Jurkat, Clone E6-1 (cell line): ENCODE results near the gene CIPC.
A peak's percentile ranks its signal among the peaks of the same experiment; 100 is the strongest.

Experiments
- DNase-seq: peaks from one replicate; pipeline ENCODE4 v3.0.0-alpha.2; 2011; ENCODE audit warnings: low read depth, low spot score
- H3K4me3 ChIP-seq: 2 replicates; pipeline ENCODE4 v1.5.1; 2011; ENCODE audit warnings: mild to moderate bottlenecking, low read length, control low read depth, moderate library complexity

Gene CIPC

DNA sequence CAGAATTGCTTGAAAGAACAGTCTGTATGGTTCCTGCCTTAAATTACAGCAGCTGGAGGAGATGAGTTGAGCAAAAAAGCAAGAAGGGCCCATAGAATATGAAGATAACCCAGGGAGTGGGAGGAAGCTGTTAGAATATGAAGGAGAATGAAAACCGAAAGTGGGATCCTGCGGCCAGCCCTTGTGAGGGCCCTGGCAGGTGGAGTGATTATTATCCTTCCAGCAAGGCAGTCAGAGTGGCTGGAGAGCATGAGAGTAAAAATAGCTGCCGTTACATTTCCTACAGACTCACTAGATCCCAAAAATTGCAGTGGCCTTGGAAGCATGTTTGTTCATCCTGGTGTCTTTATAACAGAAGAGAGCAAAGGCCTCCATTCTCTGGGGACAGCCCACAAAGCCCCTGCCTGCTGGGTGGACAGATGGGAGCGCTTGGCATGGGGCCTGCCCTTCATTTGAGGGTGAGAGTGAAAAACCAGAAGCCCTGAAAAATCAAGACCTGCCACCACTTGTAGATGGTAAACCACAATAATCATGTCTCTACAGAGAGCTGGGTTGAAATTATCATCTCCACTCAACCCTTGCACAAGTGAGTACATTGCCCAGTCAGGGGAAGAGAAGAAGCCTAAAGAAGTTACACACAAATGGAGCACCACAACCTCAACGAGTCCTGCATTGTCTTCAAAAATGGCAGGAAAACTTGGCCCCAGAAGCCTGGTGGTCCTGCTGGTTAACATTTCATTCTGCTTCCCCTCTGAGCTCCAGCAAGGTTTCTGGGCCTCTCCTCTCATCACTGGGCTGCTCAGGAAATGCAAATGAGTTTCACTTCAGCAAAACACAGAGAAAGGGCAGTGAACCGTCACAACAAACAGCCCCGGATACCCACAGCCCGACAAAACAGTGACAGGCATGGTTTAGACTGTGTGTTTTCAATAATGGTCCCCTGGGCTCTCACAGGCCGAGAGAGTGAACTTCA lies 23.0 kb downstream of the CIPC start:
- DNase-seq, result no peak
- no peak overlapping the region for H3K4me3 ChIP-seq

- no peak overlapping the region for H3K4me3 ChIP-seq
- no peak for DNase-seq
Measured at GRCh38 chr14:77122526-77123125, 24.6 kb downstream of the CIPC start.

DNA sequence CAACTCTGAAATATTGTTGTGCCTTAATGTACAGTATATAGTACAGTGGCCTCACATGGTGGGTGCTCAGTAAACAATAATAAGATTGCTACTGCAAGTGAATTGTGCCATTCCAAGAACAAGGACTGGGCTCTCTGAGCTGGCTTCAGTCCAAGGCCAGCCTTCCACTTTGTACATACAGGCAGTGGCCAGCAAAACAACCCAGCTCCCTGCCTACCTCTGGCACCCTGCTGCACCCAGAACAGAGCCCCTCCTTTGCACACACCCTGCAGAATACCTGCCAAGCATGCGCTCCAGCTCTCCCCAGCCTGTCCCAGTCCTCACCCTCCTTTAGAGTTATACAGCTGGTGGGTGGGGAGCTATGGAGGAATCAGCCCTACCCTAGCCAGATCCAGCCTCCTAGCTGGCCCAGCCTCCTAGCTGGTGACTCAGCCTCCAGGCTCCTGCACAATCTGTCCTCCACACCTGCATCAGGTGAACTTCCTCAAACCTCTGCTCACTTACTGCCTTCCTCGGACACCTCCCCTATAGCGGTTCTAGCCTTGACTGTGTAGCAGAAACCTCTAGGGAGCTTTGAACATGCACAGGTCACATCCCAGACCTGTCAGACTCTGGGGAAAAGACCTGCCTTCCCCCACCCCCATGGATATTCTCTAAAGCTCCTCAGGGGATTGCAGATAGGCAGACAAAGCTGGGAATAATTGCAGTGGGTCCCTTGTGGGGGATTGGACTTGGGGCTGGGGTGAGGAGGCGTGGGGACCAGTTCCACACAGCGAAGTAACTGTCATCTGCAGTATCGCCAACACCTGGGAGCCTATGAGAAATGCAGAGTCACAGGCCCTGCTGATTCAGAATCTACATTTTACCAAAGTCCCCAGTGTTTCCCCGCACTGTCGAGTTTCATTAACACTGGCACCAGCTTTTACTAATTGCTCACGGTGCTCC lies 25.6 kb downstream of the CIPC start:
- DNase-seq, result no peak

DNA sequence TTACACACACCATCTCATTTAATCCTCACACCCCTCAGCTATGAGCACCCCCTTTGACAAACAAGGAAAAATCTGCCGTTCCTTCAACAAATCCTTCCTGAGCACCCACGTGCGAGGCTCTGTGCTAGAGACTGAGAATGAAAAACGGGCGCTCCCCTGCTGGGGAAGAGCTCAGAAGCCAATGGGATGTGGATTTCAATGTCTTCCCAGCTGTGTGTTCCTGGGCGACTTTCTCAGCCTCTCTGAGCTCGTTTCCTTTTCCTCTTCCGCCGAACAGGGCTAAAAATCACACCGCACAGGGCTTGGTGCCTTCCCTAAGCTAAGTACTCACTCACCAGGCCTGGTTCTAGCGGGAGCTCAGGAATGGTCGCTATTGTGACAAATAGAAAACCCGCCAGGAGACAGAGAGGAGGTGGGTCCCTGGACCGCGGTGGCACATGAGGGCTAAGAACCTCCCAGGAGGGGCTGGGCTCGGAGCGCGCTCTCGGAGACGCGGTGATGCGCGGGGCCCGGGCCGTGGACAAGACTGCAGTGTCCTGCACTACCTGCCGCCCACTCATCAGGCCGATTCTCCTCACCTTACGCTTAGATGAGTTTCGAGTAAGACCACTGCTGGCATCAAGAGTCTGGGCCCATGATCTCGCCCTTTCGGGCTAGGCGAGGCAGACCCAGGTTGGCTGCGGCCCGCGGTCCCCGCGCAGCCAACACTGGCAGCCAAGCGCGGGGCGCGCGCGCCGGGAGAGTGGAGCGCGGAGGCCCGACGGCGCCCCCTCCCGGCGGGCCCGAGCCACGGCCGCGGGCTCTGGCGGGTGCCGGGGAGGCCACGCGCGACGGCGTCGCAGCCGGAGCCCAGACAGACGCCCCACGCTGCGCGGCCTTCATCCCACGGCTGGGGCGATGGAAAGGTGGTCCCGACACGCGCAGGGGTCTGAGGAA lies 26.6 kb downstream of the CIPC start:
- no peak for DNase-seq
- peak overlapping the region; percentile 50 for H3K4me3 ChIP-seq

More for the DNA sequence above, 25.6 kb downstream of the CIPC start:
- no peak overlapping the region for H3K4me3 ChIP-seq

GRCh38 chr14:77125281-77125801 lies 27.3 kb downstream of the CIPC start:
- no peak for DNase-seq
- H3K4me3 ChIP-seq, result peak overlapping the region; percentile 20; the same call in 1 of the 2 replicates

DNA sequence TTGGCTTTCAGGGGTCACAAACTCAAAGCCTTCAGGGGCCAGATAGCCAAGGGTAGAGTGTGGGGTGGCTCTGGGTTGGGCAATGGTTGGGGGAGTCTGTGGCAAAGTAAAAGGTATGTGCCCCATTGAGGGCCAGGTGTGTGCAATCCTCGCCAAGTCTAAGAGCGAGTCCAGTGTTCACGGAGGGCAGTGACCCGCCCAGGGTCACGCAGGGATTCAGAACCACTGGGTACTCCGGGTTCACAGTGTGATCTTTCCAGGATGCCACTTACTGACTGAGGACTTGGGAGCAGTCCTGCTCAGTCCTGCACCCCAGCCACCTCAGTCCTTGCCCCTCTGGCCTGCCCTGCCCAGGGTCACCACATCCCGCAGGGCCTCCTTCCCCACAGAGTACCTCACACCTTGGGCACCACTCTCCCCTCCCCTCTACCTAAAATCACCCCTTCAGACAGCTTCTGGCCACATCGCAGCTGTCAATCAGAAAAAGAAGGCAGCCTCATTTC lies 27.8 kb downstream of the CIPC start:
- DNase-seq, result no peak
- H3K4me3 ChIP-seq, result no peak overlapping the region

- no peak overlapping the region for H3K4me3 ChIP-seq
Measured at GRCh38 chr14:77126461-77126990, 28.5 kb downstream of the CIPC start.

DNA sequence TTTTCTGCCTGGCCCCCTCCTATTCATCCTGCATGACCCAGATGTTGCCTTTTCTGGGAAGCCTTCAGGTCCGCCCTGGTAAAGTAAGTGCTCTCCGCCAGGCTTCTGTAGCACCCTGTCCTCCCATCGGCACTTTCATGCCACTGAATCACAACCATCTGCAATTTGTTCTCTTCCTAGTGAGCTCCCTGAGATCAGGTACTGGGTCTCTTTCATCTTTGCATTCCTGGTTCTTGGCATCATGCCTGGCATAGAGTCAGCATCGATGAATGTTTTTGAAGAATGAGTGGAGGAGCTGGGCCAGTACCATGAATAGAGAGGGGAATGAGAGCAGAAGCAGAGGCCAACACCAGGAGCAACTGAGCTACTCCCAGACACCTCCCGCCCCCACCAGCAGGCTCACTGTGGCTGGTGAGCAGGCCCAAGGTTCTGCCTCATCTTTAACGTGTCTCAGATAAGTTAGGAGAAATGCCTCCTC lies 30.4 kb downstream of the CIPC start:
- no peak for DNase-seq
- H3K4me3 ChIP-seq, result no peak overlapping the region

More at GRCh38 chr14:77126461-77126990, 28.5 kb downstream of the CIPC start:
- no peak for DNase-seq

DNA sequence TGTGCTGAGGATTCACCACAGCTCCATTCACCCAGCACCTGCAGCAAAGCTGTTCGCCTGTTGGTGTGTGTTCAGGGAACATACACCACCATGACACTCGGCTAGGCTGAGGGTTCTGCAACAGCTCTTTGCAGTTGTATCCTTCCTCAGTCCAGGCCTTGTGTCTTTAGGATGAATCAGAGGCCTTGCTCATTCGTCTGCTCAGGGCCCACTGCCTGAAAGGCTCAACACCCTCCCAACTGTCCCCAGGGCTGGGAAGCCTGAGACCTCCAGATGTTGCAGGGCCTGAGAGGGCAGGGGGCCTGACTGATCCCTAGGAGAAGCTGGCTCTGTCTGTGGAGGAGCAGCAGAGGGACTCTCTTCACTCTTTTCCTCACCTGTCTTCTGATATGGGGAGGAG lies 32.3 kb downstream of the CIPC start:
- no peak overlapping the region for H3K4me3 ChIP-seq
- DNase-seq, result no peak

- H3K4me3 ChIP-seq, result no peak overlapping the region
- no peak for DNase-seq
Measured at GRCh38 chr14:77131206-77131605, 33.1 kb downstream of the CIPC start.

- H3K4me3 ChIP-seq, result no peak overlapping the region
- no peak for DNase-seq
Measured at GRCh38 chr14:77131871-77132486, 33.9 kb downstream of the CIPC start.

DNA sequence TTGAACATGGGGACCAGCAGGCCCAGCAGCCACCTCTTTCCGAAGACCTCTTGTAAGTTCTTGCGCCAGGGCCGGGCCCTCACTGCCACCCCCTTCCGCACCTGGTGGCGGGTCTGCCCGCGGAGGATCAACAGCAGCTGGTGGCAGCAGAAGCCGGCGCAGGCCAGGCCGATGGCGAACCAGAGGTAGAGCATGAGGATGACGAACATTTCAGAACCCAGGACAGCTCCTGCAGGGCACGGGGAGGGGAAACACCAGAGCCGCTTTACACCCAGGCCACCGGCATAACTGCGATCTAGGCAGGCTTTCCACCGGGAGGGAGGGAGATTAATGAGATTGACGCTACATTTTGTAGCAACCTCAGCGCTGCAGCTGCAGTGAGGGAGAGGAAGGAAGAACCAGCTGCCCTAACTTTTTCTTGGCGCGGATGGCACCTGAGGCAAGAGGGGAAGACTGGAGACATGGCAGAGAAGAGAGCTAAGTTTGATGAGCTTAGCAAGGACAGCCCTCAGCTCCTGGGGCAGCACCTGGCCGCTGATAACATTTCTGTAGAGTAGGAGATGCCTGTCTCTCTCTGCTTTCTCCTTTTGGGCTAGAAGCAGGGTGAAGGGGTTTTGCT lies 35.8 kb downstream of the CIPC start:
- DNase-seq, result peak; percentile 87
- H3K4me3 ChIP-seq, result no peak overlapping the region

GRCh38 chr14:77139022-77139421 lies 41.0 kb downstream of the CIPC start:
- H3K4me3 ChIP-seq, result no peak overlapping the region
- no peak for DNase-seq

DNA sequence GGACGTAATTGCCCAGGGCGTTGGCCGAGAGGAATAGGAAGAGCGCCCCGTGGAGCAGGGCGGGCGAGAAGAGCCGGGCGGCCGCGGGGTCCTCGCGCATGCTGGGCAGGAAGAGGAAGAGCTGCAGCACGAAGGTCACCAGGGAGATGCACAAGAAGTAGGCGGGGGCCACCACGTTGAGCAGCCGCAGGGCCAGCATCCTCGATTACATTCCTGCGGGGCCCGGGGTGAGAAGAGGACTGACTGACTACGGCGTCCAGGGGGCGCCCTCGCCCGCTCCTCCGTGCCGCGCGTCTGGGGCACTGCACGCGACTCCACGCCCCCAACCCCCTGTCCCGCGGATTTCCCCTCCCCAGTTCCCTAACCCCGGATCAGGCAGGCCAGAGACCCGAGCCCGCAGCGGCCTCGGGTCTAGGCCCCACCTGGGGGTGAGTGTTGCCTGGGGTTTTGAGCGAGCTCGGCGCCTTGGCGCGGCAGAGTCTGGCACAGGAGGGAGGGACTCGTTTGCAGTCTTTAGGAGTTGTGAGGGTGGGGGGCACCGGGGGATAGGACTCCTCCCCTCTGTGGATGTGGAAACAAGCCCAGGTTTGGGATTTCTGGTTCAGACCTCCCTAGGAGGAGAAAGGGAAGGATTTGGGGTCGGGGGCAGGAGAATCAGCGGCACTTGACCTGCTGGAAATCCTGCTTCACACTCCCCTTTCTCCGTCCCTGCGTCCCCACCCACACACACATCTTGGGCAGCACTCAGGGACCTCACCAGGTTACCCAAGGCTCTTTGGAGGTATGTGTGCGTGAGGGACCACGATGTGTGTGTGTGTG lies 41.7 kb downstream of the CIPC start:
- DNase-seq, result no peak

GRCh38 chr14:77140359-77141213 lies 42.5 kb downstream of the CIPC start:
- DNase-seq, result no peak
- no peak overlapping the region for H3K4me3 ChIP-seq

More for the DNA sequence above, 41.7 kb downstream of the CIPC start:
- no peak overlapping the region for H3K4me3 ChIP-seq
